HG03025 (cell line): Measurements from ENCODE around the gene SLC20A1.
A peak's percentile ranks its signal among the peaks of the same experiment; 100 is the strongest.

ENCODE experiments used
- ATAC-seq: cut with Tn5 transposase; IDR thresholded peaks from one replicate; pipeline ENCODE4 v1.9.1; 2021; ENCODE audit warnings: mild to moderate bottlenecking, moderate library complexity; ENCODE audit not compliant: unreplicated experiment, low FRiP score

The SLC20A1 gene

DNA sequence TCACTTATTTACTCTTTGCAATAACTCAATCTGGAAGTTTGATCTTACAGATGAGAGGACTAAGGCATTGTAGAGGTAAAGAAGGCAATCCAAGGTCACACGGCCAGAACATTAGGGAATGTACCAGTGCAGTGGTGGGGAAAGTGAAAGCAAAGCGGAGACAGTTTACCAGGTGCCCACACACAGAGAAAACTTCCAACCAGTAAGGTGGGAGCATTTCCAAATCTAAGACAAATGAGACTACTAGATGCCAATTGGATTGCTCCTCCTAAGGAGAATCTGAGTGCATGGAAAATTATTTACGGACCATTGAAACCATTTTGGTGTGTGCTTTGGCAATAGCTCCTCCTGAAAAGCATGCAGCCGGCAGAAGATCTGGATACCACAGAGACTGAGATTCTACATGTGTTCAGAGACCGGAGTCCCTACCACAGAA lies 34.9 kb downstream of the SLC20A1 start:
- ATAC-seq, result no peak

DNA sequence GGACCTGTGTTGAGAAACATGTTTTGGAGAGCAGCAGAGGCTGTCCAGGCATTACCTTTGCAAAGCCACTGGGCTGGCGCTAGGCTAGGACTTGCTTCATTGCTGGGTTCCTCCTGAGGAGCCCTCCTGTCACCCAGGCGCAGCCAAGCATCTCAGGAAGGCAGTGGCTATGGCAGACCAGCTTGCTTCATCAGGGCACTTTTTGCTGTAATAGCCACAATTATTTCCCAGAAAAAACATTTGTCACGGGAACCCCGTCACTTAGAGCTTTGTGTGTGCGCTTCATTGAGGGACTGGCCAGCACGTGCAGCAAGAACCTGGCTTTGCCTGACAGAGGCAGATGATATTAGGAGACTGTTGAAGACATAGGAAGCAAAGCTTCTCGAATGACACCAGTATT lies 36.4 kb downstream of the SLC20A1 start:
- ATAC-seq, result no peak

DNA sequence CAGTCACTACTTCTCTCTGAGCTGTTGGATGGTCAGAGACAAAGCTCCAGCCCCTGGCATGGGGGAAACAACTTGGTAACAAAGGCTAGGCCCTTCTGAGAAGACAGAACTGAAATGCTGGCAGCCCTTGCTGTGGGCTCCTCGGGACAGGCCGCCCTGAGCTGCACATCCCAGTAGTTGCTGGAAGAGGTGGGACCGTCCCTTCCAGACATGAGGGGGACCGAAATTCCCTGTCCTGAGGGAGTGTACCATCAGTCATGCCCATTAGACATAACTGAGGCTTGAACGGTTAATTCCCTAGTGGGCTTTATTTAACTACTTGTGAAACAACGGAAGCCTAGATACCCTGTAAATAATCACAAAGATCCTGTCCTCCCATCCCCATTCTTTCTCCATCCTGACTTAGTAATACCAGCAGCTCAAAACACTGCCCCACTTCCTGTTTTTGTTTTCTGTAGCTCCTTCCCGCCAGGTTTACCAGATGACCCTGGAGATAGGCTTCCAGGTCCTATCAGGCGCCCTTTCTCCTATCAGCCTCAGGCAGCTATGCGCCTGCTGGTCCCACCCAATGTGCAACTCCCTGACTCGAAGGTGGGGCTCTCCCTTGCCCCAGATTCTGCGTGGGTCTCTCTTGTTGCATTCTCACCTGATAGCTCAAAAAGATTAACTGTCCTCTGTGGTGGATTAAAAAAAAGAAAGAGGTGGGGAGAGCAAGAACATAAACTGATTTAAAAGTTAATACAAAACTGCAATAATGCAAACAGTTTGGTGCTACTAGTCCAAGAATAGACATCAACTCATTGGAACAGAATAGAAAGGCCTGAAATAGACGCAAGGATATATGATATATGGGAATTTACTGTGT lies 38.0 kb downstream of the SLC20A1 start:
- no peak for ATAC-seq

DNA sequence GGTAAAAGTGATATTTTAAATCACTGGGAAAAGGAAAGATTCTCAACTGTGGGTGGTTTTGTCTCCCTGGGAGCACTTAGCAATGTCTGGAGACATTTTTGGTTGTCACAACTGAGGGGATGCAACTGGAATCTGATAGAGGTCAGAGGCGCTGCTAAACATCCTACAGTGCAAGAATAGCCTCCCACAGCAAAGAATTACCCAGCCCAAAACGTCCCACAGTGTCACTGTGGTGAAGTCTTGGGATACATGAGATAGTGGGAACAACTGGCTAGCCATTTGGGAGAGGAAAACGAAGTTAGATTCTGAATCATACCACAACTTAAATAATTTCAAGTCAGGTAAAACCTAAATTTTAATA lies 38.7 kb downstream of the SLC20A1 start:
- ATAC-seq, result no peak

DNA sequence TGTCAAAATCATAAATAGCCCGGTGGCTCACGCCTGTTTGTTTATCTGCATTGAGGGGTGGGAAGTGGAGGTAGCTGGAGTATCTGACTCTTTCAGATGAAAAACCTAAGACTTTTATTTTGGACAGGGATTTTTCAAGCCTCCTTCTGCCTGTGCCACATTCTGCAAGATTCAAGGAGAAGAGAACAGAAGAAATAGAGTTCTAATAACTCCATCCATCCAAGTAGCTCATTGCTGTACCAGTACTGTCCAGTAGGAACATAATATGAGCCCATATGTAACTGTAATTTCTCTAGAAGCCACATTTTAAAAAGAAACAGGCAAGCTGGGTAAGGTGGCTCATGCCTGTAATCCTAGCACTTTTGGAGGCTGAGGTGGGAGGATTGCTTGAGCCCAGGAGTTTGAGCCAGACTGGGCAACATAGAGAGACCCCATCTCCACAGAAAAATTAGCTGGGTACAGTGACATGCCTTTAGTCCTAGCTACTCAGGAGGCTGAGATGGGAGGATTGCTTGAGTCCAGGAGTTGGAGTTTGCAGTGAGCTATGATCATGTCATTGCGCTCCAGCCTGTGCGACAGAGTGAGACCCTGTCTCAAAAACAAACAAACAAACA lies 39.6 kb downstream of the SLC20A1 start:
- ATAC-seq, result no peak

DNA sequence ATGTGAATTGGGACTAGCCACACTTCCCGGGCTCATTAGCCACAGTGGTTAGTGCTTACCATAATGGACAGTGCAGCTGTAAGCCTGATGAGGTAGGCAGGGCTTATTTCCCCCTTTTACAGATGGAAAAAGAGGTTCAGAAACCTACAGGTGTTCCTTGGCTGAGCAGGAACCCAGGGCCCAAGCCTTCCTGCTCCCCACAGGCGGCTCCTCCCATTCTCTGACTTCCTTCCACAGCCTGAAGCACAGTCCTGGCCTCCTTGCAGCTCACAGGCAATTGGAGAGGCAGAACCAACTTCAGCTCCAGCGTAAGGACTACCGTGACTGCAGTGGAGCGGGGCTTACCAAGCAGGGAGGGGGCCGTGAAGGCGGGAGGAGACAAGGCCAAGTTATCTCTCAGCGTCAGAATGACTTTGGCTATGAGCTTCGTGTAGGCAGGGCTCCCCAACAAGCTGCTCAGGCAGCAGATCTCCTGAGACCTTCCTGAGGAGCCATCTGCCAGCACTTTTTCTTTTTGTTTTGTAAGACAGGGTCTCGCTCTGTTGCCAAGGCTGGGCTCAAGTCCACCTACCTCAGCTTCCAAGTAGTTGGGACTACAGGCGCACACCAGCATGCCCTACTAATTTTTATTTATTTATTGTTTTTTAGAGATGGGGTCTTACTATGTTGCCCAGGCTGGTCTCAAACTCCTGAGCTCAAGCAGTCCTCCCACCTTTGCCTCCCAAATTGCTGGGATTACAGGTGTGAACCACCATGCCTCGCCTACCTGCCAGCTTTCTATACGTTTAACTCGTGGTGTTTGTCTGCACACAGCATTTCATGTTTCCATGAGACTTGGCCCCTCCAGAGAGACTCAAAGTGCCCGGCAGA lies 40.8 kb downstream of the SLC20A1 start:
- ATAC-seq, result peak; percentile 45

DNA sequence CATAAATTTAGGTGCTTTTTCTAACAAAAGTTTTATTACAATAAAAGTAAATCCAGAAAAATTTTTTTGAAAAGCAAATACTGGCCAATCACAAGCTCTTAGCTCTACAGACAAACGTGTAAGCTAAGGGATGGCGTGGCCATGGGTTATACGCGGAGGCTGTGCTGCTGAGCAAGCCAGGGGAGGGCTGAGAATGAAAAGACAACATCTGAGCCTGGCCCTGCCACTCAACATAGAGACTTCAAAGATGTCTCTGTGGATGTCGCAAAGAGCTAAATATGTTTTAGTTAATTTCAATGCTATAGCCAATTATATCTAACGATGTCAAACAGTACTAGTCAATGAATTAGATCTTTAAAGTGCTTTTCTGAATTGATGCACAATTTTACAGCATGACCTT lies 41.8 kb downstream of the SLC20A1 start:
- no peak for ATAC-seq

DNA sequence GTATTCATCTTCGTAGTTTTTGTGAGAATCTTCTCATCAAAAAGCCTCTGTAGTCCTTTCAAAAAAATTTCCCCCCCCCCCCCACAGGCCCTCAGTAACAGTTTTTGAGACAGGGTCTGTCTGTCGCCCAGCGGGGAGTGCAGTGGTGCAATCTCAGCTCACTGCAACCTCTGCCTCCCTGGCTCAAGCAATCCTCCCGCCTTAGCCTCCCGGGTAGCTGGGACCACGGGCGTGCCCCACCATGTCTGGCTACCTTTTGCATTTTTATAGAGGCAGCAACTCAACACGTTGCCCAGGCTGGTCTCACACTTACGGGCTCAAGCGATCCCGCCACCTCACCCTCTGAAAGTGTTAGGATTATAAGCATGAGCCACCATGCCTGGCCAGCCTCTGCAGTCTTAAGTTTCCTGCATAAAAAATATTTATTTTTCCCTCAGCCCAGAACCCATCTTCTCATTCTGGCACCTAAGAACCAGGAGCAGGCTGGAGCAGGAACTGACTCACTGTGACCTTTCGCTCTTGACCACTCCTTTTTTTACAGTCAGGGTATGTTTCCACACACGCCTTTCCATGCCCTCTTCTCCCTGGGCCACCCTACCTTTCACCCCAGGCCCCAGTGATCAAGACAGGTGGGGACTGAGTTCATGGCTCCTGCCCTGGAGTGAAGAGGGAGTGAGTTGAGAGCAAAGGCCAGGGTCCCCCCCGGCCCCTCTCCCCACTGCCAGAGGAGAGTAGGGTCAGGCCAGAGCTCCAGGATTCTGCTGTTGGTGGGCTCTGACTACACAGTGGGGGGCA lies 42.5 kb downstream of the SLC20A1 start:
- ATAC-seq, result no peak

DNA sequence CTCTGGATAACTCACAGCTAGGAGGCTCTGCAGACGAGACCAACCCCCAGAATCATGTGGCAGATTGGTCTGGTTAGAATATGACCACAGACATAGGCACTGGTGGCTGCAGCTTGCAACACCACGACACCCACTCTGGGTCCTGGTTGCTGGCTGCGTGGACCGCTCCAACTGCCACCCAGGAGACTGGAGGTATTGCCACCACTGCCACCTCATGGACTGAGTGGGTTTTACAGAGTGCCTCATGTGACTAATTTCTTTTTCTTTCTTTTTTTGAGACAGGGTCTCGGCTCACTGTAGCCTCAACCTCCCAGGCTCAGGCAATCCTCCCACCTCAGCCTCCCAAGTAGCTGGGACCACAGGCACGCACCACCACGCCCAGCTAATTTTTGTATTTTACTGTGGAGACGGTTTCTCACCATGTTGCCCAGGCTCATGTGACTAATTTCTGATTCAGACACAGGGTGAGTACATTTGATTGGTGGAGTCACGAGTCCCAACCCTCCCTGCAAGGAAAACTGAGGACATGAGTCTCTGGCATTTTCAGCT lies 45.2 kb downstream of the SLC20A1 start:
- ATAC-seq, result no peak

DNA sequence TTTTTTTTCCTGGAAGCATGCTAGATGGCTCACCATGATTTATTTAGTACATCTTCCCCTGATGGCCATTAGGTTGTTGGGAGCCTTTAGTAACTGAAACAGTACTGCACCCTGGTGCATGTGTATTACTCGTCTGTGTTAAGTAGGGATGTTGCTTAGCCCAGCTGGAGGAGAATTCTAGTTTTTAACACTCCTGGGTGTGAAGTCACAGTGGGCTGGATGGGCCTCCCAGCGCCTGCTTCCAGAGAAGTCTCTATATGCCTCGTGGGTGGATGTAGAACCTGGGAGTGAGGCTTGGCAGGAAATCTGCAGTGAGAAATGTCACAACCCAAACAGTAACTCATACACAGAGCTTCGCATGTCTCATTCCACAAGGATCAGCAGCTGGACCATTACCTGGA lies 46.1 kb downstream of the SLC20A1 start:
- ATAC-seq, result no peak

DNA sequence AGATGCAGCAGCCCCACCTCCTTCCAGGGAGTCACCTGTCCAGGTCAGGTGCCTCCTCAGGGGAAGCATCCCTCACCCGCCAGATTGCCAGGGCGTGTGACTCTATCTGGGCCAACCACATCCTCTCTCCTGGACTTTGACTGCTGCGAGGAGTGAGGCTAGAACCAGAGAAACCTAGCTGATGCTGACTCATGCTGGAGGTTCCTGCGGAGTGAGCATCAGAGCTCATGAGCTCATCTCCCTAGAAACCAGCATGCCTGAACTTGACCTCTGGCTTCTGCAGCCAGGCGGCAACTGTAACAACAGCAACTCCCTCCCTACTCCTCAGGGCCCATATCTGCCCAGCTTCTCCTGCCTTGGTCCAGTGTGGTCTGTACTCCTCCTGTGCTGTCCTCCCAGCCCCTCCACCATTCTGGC lies 46.8 kb downstream of the SLC20A1 start:
- no peak for ATAC-seq

DNA sequence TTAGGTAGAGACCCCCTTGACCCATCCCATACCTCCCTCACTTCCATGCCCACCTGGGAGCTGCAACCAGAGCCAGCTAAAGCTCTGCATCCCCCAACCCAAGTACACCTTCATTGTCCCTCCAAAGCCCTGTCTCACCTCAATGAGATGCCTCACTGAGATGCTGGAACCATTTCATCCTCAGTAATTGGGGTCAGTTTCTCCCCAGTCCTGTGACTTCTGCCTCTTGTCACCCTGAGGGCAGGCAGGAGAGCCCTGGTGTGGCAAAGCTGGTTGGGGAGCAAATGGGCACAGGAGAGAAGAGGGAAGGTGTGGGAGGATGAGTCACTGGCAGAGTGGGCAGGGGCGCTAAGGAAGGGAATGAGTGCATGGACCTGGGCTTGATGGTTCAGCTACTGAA lies 47.2 kb downstream of the SLC20A1 start:
- ATAC-seq, result no peak

DNA sequence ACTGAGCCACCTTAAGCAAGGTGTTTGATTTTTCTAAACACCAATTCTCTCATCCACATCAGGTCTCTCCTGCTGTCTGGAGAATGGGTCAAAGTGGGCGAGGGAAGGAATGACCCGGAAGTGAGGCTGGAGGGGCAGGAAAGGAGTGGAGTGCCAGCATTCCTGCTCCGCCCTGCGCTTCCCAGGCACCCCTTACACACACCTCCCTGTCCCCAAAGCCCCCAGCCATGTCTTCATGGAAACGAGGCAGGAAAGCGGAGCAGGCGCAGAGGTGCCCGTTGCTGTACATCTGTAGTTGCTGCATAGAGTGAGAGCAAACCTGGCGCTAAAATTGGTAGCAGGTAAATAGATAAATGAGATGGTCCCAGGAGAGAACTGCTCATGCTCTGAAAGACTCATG lies 47.9 kb downstream of the SLC20A1 start:
- ATAC-seq, result no peak

DNA sequence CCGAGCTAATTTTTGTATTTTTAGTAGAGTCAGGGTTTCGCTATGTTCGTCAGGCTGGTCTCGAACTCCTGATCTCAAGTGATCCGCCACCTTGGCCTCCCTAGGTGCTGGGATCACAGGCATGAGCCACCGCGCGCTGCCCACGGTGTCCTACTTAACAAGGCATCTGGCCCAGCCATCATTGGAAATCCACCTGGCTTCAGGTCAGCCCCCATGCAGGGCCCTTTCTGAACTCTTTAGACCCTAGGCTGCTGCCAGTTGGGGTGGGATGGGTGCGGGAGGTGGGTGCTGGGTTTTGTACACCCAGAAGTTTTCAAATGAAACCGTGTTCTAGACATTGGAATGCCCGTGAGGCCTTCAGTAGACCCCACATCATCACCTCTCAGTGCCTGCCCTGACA lies 48.4 kb downstream of the SLC20A1 start:
- ATAC-seq, result no peak

DNA sequence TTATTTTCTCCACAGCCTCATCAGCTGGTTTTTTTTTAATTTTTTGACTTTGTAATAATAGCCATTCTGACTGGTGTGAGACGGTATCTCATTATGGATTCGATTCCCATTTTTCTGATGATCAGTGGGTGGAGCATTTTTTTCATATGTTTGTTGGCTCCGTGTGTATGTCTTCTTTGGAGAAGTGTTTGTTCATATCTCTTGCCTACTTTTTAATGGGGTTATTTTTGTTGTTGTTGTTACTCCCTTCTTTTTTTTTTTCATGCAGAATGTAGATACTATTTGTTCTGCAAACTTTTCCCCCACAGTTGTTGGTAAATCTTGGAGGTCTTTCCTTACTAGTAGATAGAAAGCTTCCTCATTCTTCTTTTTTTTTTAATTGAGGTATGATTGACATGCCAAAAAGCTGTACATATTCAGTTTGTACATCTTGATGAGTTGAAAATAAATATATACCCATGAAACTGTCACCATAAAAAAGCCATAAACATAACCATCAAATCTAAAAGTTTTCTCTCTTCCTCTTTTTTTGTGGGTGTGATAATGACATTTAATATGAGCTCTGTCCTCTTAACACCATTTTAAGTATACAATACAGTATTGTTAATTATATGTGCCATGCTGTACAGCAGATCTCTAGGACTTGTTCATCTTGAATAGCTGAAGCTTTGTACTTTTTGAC lies 53.2 kb downstream of the SLC20A1 start:
- ATAC-seq, result no peak

DNA sequence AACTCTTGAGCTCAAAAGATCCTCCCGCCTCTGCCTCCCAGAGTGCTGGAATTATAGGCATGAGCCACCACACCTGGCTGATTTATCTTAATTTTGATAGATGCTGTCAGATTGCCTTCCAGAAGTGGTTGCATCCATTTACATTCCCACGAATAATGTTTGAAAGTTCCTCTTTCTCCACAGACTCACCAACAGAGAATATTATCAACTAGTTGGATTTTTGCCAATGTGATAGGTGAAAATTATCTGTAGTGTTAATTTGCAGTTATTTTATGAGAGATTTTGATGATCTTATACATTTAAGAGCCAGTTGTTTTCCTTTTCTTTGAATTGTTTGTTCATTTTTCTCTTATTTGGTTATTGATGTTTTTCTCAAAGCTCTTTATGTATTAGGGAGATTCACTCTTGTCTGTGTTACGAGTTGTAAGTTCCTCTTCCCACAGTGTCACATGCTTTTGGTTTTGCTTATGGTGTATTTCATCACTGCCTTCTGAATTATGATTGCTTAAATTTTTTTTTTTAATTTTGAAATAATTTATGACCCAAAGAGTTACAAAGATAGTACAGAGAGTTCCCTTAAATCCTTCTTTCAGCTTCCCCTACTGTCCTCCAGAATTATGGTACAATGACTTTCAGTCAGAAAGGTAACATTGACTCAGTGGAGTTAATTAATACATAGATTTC lies 54.4 kb downstream of the SLC20A1 start:
- no peak for ATAC-seq

DNA sequence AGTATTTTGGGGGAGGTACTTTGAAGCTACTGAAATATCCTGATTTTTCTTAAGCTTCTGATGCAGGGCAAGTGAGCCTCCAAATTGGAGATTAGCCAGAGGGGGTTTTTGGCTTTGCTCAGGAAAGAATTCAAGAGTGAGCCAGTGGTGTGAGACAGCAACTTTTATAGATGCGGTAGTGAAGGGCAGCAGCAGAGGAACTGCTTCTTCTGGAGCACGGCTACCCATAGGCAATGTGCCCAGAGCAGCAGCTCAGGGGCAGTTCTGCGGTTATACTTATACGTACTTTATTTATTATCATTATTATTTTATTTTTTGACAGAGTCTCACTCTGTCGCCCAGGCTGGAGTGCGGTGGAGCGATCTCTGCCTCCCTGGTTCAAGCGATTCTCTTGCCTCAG lies 55.3 kb downstream of the SLC20A1 start:
- no peak for ATAC-seq

DNA sequence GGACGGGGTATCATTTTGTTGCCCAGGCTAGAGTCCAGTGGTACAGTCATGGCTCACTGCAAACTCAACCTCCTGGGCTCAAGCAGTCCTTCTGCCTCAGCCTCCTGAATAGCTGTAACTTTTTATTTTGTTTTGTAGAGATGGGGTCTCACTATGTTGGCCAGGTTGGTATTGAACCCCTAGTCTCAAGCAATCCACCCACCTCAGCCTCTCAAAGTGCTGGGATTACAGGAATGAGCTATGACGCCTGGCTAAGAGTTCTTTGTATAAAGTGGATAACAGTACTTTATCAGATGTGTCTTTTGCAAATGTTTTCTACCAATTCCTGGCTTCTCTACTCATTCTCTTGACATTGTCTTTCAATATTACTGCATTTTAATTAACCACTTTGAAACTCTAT lies 57.9 kb downstream of the SLC20A1 start:
- no peak for ATAC-seq

DNA sequence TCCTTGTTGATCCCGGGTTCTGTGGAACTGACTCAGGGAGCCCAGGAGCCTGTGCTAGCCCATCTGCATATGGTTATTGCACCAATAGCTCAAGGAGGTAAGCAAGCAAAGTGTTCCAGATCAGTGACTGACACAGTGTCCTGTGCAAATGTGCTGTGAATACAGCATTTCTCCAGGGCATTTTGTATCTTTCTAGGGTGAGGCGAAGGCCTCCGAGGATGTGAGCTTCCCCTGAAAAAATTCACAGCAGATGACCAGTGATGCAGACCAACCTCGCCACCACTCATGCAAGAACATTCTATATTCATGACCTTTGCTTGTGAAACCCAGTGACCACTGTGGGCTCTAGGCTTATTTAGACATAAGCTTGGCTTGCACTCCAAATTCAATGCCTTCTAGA lies 59.8 kb downstream of the SLC20A1 start:
- no peak for ATAC-seq
